GM12873 (cell line): ENCODE measurements around the gene PRR12.

Experiments used
- CTCF ChIP-seq: IDR thresholded peaks from 2 replicates; pipeline ENCODE4 v1.5.1; 2012; ENCODE audit warnings: low read depth, mild to moderate bottlenecking, moderate library complexity, low read length, control low read depth; ENCODE audit not compliant: insufficient read depth; ENCODE audit errors: missing control alignments

Gene PRR12

DNA sequence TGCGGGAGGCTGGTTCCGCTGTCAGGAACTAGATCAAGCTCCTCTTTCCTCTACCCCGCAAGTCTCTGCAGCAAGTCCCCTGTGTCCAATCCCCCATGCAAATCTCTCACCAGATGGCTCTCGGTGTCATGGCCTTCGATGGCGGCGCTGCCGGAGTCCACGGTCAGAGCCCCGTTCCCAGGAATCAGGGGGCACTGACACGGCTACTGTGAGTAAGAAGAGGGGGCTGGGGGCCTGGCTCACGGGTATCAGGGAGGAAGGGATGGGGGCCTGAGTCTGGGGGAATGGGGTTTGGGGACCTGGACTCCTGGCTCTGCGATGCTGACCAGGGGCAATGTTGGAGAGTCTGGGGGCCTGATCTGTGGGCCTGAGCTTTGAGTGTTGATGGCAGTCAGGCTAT, 55.0 kb downstream of the PRR12 start:
- no peak for TF ChIP-seq CTCF

- no peak for TF ChIP-seq CTCF
Observed at GRCh38 chr19:49646586-49646985, 55.6 kb downstream of the PRR12 start.

GRCh38 chr19:49651029-49651819, 60.2 kb downstream of the PRR12 start:
- TF ChIP-seq CTCF = no peak

- TF ChIP-seq CTCF = no peak
Observed at GRCh38 chr19:49651820-49652550, 61.0 kb downstream of the PRR12 start.

- no peak for TF ChIP-seq CTCF
Observed at GRCh38 chr19:49652551-49653465, 61.8 kb downstream of the PRR12 start.

DNA sequence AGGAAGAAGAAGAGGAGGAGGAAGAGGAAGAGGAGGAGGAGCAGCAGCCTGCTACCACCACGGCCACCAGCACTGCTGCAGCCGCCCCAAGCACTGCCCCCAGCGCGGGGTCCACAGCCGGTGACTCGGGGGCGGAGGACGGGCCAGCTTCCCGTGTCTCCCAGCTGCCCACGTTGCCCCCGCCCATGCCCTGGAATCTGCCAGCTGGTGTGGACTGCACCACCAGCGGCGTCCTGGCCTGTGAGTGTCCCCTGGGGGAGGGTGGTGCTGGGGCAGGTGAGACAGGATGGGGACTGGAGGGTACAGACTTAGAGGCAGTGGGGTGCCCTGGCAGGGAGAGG, 62.5 kb downstream of the PRR12 start:
- TF ChIP-seq CTCF = no peak

DNA sequence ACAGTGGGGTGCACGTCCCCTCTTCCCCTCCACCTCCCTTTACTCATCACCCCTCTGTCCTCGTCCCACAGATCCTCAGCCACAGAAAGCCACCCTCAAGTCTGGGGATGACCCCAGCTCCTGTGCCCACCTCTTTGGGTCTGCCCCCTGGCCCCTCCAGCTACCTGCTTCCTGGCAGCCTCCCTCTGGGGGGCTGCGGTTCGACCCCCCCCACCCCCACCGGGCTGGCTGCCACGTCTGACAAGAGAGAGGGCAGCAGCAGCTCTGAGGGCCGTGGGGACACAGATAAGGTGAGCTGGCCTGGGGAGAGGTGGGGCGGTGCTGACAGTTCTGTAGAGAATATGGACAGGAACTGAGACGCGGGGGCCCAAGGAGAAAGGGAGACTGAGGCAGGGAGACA, 63.6 kb downstream of the PRR12 start:
- no peak for TF ChIP-seq CTCF
